GM23338 (cell line): Measurements from ENCODE around the gene GPR162.

Experiments used
- EZH2 ChIP-seq: fragments of 200-600 bp; sonication (generic); IDR thresholded peaks from one replicate; pipeline ENCODE4 v1.8.0; 2017; ENCODE audit warnings: antibody characterized with exemption, mild to moderate bottlenecking, low read depth; ENCODE audit not compliant: unreplicated experiment
- TF ChIP-seq, protein P1 (sequence below), 2 experiments: fragments of 200-600 bp in 1 of 2; sonication (generic) in 1 of 2; conservative IDR thresholded peaks; 2 replicates each; pipeline versions ENCODE4 v1.5.1 to v1.6.1; 2016 to 2017; ENCODE audit warnings: antibody characterized with exemption in 2 of 2, low read depth in 2 of 2, mild to moderate bottlenecking in 2 of 2, moderate library complexity in 1 of 2
- TF ChIP-seq, protein P2 (sequence below): IDR thresholded peaks from one replicate; pipeline ENCODE4 v1.6.1; 2018; ENCODE audit warnings: antibody characterized with exemption; ENCODE audit not compliant: unreplicated experiment

DNA sequence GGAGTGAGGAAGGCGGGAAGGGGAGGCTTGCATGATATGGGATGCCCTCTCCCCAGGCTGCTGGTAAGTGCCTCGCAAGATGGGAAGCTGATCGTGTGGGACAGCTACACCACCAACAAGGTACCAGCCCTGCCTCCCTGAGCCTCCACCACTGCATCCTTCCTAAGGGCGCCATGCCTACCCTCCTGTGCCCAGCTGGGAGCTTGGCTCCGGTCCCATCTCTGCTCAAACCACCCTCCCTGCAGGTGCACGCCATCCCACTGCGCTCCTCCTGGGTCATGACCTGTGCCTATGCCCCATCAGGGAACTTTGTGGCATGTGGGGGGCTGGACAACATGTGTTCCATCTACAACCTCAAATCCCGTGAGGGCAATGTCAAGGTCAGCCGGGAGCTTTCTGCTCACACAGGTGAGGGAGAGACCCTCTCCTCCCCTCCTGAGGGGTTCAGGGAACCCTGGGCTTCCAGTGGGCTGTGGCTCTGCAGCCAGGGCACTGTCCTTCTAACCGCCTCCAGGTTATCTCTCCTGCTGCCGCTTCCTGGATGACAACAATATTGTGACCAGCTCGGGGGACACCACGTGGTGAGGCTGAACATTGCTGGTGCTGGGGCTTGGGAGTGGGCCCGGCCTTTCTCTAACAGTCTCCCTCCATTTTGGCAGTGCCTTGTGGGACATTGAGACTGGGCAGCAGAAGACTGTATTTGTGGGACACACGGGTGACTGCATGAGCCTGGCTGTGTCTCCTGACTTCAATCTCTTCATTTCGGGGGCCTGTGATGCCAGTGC, 21.7 kb downstream of the GPR162 start:
- TF ChIP-seq, protein P1, sequence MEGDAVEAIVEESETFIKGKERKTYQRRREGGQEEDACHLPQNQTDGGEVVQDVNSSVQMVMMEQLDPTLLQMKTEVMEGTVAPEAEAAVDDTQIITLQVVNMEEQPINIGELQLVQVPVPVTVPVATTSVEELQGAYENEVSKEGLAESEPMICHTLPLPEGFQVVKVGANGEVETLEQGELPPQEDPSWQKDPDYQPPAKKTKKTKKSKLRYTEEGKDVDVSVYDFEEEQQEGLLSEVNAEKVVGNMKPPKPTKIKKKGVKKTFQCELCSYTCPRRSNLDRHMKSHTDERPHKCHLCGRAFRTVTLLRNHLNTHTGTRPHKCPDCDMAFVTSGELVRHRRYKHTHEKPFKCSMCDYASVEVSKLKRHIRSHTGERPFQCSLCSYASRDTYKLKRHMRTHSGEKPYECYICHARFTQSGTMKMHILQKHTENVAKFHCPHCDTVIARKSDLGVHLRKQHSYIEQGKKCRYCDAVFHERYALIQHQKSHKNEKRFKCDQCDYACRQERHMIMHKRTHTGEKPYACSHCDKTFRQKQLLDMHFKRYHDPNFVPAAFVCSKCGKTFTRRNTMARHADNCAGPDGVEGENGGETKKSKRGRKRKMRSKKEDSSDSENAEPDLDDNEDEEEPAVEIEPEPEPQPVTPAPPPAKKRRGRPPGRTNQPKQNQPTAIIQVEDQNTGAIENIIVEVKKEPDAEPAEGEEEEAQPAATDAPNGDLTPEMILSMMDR (conservative IDR thresholded peaks at IDR 0.05; ENCODE audit: low read depth in 2 of 2): peak; percentile 15 to 50; a peak in 3 of 4 replicates
- TF ChIP-seq EZH2: no peak
- TF ChIP-seq, protein P2, sequence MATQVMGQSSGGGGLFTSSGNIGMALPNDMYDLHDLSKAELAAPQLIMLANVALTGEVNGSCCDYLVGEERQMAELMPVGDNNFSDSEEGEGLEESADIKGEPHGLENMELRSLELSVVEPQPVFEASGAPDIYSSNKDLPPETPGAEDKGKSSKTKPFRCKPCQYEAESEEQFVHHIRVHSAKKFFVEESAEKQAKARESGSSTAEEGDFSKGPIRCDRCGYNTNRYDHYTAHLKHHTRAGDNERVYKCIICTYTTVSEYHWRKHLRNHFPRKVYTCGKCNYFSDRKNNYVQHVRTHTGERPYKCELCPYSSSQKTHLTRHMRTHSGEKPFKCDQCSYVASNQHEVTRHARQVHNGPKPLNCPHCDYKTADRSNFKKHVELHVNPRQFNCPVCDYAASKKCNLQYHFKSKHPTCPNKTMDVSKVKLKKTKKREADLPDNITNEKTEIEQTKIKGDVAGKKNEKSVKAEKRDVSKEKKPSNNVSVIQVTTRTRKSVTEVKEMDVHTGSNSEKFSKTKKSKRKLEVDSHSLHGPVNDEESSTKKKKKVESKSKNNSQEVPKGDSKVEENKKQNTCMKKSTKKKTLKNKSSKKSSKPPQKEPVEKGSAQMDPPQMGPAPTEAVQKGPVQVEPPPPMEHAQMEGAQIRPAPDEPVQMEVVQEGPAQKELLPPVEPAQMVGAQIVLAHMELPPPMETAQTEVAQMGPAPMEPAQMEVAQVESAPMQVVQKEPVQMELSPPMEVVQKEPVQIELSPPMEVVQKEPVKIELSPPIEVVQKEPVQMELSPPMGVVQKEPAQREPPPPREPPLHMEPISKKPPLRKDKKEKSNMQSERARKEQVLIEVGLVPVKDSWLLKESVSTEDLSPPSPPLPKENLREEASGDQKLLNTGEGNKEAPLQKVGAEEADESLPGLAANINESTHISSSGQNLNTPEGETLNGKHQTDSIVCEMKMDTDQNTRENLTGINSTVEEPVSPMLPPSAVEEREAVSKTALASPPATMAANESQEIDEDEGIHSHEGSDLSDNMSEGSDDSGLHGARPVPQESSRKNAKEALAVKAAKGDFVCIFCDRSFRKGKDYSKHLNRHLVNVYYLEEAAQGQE: no peak
